ENCODE data around the gene C1orf53.
"Not testable (repeated sequence)": the region's sequence is repeated elsewhere in the genome, so short reads cannot be mapped to it uniquely, and the experiment has no call there.

The C1orf53 gene

GRCh38 chr1:197951617-197952175 lies 49.3 kb downstream of the C1orf53 start:
- CTCF ChIA-PET, result no interaction called here
- POLR2A ChIA-PET, result no interaction called here
- DNase-seq (ENCODE audit: extremely low spot score), result no peak

DNA sequence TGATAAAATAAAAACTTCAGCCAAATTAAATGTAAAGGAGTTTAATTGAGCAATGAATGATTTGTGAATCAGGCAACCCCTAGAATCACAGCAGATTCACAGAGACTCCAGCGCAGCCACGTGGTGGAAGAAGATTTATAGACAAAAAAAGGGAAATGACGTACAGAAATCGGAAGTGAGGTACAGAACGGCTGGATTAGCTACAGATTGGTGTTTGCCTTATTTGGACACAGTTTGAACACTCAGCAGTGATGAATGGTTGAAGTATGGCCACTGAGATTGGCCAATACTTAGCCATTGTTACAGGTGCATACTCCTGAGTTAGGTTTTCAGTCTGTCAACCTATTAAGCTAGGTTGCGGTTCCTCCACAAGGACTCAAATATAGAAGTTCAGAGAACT lies 51.0 kb downstream of the C1orf53 start:
- CTCF ChIA-PET; POLR2A ChIA-PET; DNase-seq (ENCODE audit: extremely low spot score): not testable (repeated sequence)

More at GRCh38 chr1:197951617-197952175, 49.3 kb downstream of the C1orf53 start:
- no peak for TF ChIP-seq CTCF (IDR thresholded peaks at IDR 0.05; ENCODE audit: control extremely low read depth, extremely low read depth, low read depth, missing control alignments)

GRCh38 chr1:197954718-197955418 lies 52.4 kb downstream of the C1orf53 start:
- ChIA-PET POLR2A (no interaction called here), CTCF (no interaction called here)
- DNase-seq (ENCODE audit: extremely low spot score), result no peak
- no peak for TF ChIP-seq CTCF (IDR thresholded peaks at IDR 0.05; ENCODE audit: control extremely low read depth, extremely low read depth, low read depth, missing control alignments)

DNA sequence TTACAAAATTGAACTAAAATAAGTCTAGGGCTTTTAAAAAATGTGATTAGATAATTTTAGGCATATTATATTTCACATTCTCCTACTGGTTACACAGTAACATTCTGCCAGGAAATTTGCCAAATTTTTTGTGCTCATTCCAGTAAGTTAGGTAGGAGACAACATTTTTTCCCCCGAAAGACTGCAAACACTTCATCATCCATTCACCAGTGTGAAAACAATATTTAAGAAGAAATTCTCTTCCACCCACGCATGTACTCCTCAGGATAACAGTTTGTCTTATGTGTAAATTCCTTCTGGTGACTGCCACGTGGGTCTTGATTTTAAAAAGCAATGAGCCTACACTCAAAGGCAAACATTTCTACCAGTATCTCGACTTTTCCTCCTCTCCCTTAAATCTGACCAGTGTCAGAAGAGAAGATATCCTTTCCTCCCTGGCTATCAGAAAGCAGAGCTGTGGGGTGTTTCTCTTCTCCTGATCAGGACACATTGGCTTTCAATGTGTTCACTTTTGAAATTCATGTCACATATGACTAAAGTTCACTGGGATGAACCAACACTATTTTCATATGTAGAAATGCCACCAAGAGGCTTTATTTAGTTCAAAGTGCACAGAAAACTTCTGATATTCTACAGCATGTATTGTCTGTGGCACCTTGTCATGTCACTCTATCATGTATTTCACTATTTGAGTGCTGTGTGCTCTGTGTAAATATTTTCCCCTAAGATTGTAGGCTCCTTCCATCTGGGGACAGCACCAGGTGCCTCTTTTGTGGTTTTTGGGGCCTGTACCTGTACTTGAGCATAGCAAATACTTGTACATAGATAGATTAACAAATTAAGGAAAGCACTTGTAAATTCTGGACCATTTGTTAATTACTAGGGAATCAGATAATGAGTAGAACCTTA lies 53.3 kb downstream of the C1orf53 start:
- DNase-seq (ENCODE audit: extremely low spot score), result no peak
- no peak for TF ChIP-seq CTCF (IDR thresholded peaks at IDR 0.05; ENCODE audit: control extremely low read depth, extremely low read depth, low read depth, missing control alignments)
- POLR2A ChIA-PET, result no interaction called here
- CTCF ChIA-PET, result no interaction called here
